ENCODE data around the gene PTGES2. TPM values are rescaled to one million over a fixed set of nuclear protein-coding genes. Genes with fewer than 3 reads are reported as not detected.

The PTGES2 gene
- total RNA-seq, 1 donor from 2014 or later = 63.4 TPM

Other genes starting within 250 kb of the PTGES2 start
- gene ST6GALNAC6, start 228.1 kb downstream of the PTGES2 start, total RNA-seq = 70.4 and 72.0 TPM in 2 replicates
- gene ST6GALNAC4, start 210.7 kb downstream of the PTGES2 start, total RNA-seq = 59.7 and 80.3 TPM in 2 replicates
- 3.0 and 3.9 TPM in 2 replicates for gene PIP5KL1, start 197.0 kb downstream of the PTGES2 start, total RNA-seq
- 19.7 and 28.6 TPM in 2 replicates for gene DPM2, start 189.9 kb downstream of the PTGES2 start, total RNA-seq
- 29.6 TPM in 2 replicates for gene EEIG1, start 146.7 kb downstream of the PTGES2 start, total RNA-seq
- 6.8 and 8.4 TPM in 2 replicates for gene NAIF1, start 60.4 kb downstream of the PTGES2 start, total RNA-seq
- gene SLC25A25, start 59.5 kb downstream of the PTGES2 start, total RNA-seq = 16.1 and 24.1 TPM in 2 replicates
- gene LCN2, start 21.7 kb upstream of the PTGES2 start, total RNA-seq = not detected in 2 replicates
- 274 and 308 TPM in 2 replicates for gene BBLN, start 32.5 kb upstream of the PTGES2 start, total RNA-seq
- gene CIZ1, start 63.8 kb upstream of the PTGES2 start, total RNA-seq = 68.1 and 69.4 TPM in 2 replicates
- gene DNM1, start 75.7 kb upstream of the PTGES2 start, total RNA-seq = 2.7 and 7.9 TPM in 2 replicates
- 62.4 and 138 TPM in 2 replicates for gene GOLGA2, start 148.3 kb upstream of the PTGES2 start, total RNA-seq
- 28.4 and 37.8 TPM in 2 replicates for gene SWI5, start 148.5 kb upstream of the PTGES2 start, total RNA-seq
- gene TRUB2, start 194.7 kb upstream of the PTGES2 start, total RNA-seq = 11.3 and 13.5 TPM in 2 replicates
- 50.3 and 56.0 TPM in 2 replicates for gene COQ4, start 195.1 kb upstream of the PTGES2 start, total RNA-seq
- gene SLC27A4, start 212.8 kb upstream of the PTGES2 start, total RNA-seq = 42.7 and 45.1 TPM in 2 replicates
- 41.9 and 45.1 TPM in 2 replicates for gene URM1, start 243.6 kb upstream of the PTGES2 start, total RNA-seq

Data from glomerular endothelial cell (primary cell).